DOHH2 (cell line): Measurements from ENCODE around the gene ADORA1.

Source experiments
- H3F3A ChIP-seq: fragments of 200-600 bp; sonication (generic), shearing (Covaris generic); 2 replicates; pipeline ENCODE4 v1.6.0; 2016; ENCODE audit warnings: antibody characterized with exemption, mild to moderate bottlenecking; ENCODE audit not compliant: control insufficient read depth, insufficient read depth
- H3K27ac ChIP-seq: fragments of 200-600 bp; sonication (generic); 2 replicates; pipeline ENCODE4 v1.5.1; 2014; ENCODE audit warnings: low read depth, mild to moderate bottlenecking, low read length, moderate library complexity
- H3K27me3 ChIP-seq: fragments of 200-600 bp; sonication (generic); 2 replicates; pipeline ENCODE4 v1.6.1; 2014; ENCODE audit warnings: mild to moderate bottlenecking, low read length, mixed read lengths; ENCODE audit not compliant: control insufficient read depth
- H3K36me3 ChIP-seq: fragments of 200-600 bp; sonication (generic); 2 replicates; pipeline ENCODE4 v1.6.1; 2014; ENCODE audit warnings: mild to moderate bottlenecking, low read length, moderate library complexity, mixed read lengths; ENCODE audit not compliant: control insufficient read depth
- H3K4me1 ChIP-seq: fragments of 200-600 bp; sonication (generic); 2 replicates; pipeline ENCODE4 v1.6.1; 2014; ENCODE audit warnings: mild to moderate bottlenecking, low read length, mixed read lengths; ENCODE audit not compliant: control insufficient read depth
- H3K4me2 ChIP-seq: fragments of 200-600 bp; sonication (generic); 2 replicates; pipeline ENCODE4 v1.6.0; 2014; ENCODE audit warnings: mild to moderate bottlenecking, low read length, moderate library complexity
- H3K4me3 ChIP-seq: fragments of 200-600 bp; sonication (generic); 2 replicates; pipeline ENCODE4 v1.5.1; 2014; ENCODE audit warnings: mild to moderate bottlenecking, low read length, mixed read lengths
- H3K79me2 ChIP-seq: fragments of 200-600 bp; sonication (generic); 2 replicates; pipeline ENCODE4 v1.6.1; 2014; ENCODE audit warnings: mild to moderate bottlenecking, low read length, mixed read lengths; ENCODE audit not compliant: control insufficient read depth
- H3K9me2 ChIP-seq: fragments of 200-600 bp; sonication (generic); replicated peaks from 2 replicates; pipeline ENCODE4 v1.6.1; 2014; ENCODE audit warnings: mild to moderate bottlenecking, low read length, mixed read lengths; ENCODE audit not compliant: control insufficient read depth
- H3K9me3 ChIP-seq: fragments of 200-600 bp; sonication (generic); 2 replicates; pipeline ENCODE4 v1.6.1; 2014; ENCODE audit warnings: antibody characterized with exemption, low read length, mixed read lengths; ENCODE audit not compliant: control insufficient read depth, insufficient read depth
- H4K20me1 ChIP-seq: fragments of 200-600 bp; sonication (generic); 2 replicates; pipeline ENCODE4 v1.6.0; 2014; ENCODE audit warnings: low read depth, mild to moderate bottlenecking, antibody characterized with exemption, low read length, moderate library complexity; ENCODE audit not compliant: control insufficient read depth, insufficient read depth
- CTCF ChIP-seq: fragments of 200-600 bp; sonication (generic); IDR thresholded peaks from one replicate; pipeline ENCODE4 v1.5.1; 2014; ENCODE audit warnings: antibody characterized with exemption, mild to moderate bottlenecking, low read depth, low read length; ENCODE audit not compliant: poor library complexity, severe bottlenecking
- EZH2phosphoT487 ChIP-seq: fragments of 200-600 bp; sonication (generic); IDR thresholded peaks from 2 replicates; pipeline ENCODE4 v1.6.1; 2017; ENCODE audit warnings: borderline replicate concordance, mild to moderate bottlenecking, antibody characterized with exemption, low read length, moderate library complexity, mixed read lengths

The ADORA1 gene

GRCh38 chr1:203168256-203168786, 40.8 kb downstream of the ADORA1 start:
- Histone ChIP-seq H3K36me3 (no peaks in the 10 kb centered on the region), H3K4me2 (no peak overlapping the region), H3K27ac (no peak overlapping the region), H3K9me2 (no peaks in the 10 kb centered on the region), H3F3A (no peaks in the 10 kb centered on the region), H3K9me3 (no peaks in the 10 kb centered on the region), H3K4me3 (no peak overlapping the region), H3K4me1 (no peaks in the 10 kb centered on the region), H4K20me1 (no peaks in the 10 kb centered on the region), H3K27me3 (peaks cover 8% of the 10 kb centered on the region), H3K79me2 (no peaks in the 10 kb centered on the region)
- TF ChIP-seq CTCF (no peak), EZH2phosphoT487 (no peak)

- Histone ChIP-seq H3K4me2 (no peak overlapping the region), H3K9me3 (no peaks in the 10 kb centered on the region), H3K79me2 (no peaks in the 10 kb centered on the region), H4K20me1 (no peaks in the 10 kb centered on the region), H3K27me3 (peaks cover 3% of the 10 kb centered on the region; the same call in 1 of the 2 replicates), H3K27ac (no peak overlapping the region), H3F3A (no peaks in the 10 kb centered on the region), H3K9me2 (no peaks in the 10 kb centered on the region), H3K4me1 (peaks cover 4% of the 10 kb centered on the region; the same call in 1 of the 2 replicates), H3K4me3 (no peak overlapping the region), H3K36me3 (no peaks in the 10 kb centered on the region)
- TF ChIP-seq EZH2phosphoT487 (no peak), CTCF (no peak)
Measured at GRCh38 chr1:203168991-203169390, 41.5 kb downstream of the ADORA1 start.

- no peak overlapping the region for H3K4me2 ChIP-seq
- TF ChIP-seq CTCF (no peak), EZH2phosphoT487 (no peak)
Measured at GRCh38 chr1:203169770-203170520, 42.4 kb downstream of the ADORA1 start.

More at GRCh38 chr1:203169770-203170520, 42.4 kb downstream of the ADORA1 start:
- Histone ChIP-seq H3K4me3 (no peak overlapping the region), H3K36me3 (no peaks in the 10 kb centered on the region), H3K9me2 (no peaks in the 10 kb centered on the region), H4K20me1 (no peaks in the 10 kb centered on the region), H3K27ac (no peak overlapping the region), H3K9me3 (no peaks in the 10 kb centered on the region), H3F3A (no peaks in the 10 kb centered on the region), H3K79me2 (no peaks in the 10 kb centered on the region), H3K27me3 (no peaks in the 10 kb centered on the region), H3K4me1 (peaks cover 4% of the 10 kb centered on the region; the same call in 1 of the 2 replicates)
